CD4-positive, alpha-beta T cell treated with Interleukin-12 subunit alpha and Interleukin-12 subunit beta, for 1 hour (primary cell): ENCODE measurements around the gene APLNR.
"Not testable (repeated sequence)": the region's sequence is repeated elsewhere in the genome, so short reads cannot be mapped to it uniquely, and the experiment has no call there.

Source experiments
- DNase-seq: peaks from one replicate; pipeline ENCODE4 v3.0.0-alpha.2; 2020

APLNR gene

DNA sequence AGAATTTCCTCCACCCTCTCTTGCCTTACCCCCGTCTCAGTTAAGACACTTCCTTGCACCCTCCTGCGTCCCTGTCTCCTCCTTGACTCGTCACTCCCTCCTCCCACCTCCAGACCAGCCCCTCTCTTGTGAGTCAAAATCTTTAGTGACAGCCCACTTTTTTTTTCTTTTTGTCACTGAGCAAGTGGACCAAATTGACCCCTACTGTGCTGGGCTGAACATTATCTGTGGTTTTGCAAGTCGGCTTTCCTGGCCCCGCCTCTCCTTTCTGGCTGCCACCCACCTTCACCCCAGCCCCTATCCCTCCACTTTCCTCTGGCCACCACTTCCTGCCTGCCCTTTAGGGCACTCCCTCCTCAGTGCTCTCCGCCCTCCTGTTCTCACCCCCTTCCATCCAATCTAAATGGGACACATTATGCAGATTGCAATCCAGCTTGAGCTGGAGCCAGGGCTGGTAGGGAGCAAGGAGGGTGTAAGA is at the start of gene APLNR:
APLNR (minus strand) TSS at position 47 of the 478 bp plus-strand sequence. CDS start 246 bp downstream, outside the sequence.
- DNase-seq: no peak

DNA sequence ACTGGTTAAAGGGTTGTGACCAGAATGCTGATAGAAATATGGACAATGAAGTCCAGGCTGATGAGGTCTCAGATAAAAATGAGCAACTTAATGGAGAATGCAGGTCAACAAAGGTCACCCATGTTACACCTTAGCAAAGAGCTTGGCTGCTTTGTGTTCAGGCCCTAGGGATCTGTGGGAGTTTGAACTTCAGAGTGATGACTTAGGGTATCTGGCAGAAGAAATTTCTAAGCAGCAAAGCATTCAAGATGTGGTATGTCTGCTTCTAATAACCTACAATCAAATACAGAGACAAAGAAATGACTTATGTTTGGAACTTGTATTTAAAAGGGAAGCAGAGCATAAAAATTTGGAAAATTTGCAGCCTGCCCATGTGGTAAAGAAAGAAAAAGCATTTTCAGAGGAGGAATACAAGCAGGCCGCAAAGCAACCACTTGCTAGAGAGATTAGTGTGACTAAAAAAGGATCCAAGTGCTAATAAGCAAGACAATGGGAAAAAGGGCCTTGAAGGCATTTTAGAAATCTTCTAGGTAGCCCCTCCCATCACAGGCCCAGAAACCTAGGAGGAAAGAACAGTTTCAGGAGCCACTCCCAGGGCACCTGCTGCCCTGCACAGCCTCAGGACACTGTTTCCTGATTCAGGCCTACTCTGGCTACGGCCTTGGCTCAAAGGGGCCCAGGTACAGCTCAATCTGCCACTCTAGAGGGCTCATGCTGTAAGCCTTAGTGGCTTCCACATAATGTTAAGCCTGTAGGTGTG is 46.4 kb upstream of the APLNR start:
- no peak for DNase-seq

DNA sequence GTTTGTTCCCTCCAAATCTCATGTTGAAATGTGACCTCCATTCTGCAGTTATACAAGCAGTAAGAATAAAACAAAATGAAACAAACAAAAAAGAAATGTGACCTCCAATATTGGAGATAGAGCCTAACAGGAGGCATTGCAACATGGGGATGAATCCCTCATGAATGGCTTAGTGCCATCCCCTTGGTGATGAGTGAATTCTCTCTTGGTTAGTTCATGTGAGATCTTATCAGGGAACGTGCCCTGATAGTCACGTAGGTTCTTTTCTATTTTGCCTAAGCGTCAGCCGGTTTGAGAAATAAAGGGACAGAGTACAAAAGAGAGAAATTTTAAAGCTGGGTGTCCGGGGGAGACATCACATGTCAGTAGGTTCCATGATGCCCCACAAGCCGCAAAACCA is 44.5 kb upstream of the APLNR start:
- not testable (repeated sequence) for DNase-seq

DNA sequence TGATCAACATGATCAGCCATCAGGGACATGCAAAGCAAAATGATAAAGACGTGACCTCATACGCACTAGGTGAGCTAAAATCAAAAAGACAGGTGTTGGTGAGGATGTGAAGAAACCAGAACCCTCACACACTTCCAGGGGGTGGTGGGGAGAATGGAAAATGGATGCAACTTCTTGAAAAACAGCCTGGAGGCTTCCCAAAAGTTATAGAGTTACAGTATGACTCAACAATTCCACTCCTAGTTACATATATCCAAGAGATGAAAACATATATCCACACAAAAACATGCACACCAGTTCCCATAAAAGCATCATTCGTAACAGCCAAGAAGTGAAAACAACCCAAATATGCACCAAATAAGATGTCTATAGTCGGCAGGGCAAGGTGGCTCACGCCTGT is 42.1 kb upstream of the APLNR start:
- DNase-seq: no peak

DNA sequence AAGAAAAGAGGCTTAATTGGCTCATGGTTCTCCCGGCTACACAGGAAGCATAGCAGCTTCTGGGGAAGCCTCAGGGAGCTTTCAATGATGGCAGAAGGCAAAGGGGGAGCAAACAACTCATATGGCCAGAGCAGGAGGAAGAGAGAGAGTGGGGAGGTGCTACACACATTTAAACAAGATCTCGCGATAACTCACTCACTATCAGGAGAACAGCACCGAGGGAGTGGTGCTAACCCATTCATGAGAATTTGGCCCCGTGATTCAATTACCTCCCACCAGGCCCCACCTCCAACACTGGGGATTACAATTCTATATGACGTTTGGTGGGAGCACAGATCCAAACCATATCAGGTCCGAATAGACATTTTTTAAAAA is 41.7 kb upstream of the APLNR start:
- no peak for DNase-seq

DNA sequence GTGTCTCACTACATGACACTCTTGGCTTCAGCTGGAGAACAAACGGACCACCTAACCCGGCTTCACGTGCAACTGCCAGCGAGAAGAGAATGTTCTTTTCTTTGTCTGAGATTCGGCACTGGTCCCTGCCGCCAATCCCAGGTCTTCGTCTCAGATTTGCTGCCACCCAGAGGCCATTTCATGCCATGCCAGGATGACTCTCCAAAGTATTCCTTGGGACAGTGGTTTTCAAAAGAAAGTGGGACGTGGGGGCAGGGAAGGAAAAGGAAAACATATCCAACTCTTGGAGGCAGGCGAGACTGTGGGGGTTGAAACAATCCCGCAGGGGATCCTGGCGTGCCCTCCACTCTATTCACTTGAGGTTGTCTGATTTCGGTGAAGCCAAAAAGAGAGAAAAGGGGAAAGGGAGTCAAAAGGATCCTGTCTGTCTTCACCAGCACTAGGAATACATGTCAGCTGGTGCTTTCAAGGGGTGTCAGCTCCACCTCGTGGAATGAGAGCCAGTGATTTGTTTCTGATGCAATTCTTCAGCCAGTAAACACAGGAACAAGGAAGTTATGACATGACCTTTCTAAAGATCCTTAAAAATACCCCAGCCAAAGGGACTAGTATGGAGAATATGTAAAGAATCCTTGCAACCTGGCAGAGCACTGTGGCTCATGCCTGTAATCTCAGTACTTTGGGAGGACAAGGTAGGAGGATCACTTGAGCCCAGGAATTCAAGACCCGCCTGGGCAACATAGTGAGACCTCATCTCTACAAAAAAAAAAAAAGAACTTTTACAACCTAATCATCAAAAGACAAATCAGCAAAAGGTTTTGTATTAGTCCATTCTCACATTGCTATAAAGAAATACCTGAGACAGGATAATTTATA is 41.0 kb upstream of the APLNR start:
- peak; percentile 7 for DNase-seq

DNA sequence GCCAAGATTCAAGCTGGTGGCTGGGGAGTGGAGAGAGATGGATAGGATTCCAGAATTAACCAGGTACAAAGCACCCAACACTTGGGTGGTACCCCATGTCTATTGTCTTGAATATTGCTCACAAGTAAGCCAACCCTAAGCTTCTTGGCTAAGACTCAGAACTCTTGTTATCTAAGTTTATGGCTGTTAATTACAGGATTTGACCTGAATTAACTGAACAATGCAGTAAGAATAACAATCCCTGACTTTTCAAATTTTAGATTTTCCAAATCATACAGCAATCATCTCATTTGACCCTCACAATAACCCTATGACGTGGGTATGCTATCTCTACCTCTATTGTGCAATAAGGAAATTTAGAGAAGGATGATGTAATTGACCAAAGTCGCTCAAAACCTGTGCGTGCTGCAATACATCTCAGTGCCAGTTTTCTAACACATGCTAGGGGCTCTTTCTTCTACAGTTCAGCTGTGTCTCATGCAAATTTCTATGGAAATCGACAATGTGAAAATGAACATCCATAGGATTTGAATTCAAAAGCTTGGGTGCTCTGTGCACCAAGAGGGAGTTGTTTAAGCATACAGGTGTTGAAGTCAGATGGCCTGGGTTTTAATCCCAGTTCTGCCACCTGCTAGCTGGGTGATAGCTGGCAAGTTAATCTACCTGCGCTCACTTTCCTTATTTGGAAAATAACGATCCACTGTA is 40.1 kb upstream of the APLNR start:
- DNase-seq: no peak

DNA sequence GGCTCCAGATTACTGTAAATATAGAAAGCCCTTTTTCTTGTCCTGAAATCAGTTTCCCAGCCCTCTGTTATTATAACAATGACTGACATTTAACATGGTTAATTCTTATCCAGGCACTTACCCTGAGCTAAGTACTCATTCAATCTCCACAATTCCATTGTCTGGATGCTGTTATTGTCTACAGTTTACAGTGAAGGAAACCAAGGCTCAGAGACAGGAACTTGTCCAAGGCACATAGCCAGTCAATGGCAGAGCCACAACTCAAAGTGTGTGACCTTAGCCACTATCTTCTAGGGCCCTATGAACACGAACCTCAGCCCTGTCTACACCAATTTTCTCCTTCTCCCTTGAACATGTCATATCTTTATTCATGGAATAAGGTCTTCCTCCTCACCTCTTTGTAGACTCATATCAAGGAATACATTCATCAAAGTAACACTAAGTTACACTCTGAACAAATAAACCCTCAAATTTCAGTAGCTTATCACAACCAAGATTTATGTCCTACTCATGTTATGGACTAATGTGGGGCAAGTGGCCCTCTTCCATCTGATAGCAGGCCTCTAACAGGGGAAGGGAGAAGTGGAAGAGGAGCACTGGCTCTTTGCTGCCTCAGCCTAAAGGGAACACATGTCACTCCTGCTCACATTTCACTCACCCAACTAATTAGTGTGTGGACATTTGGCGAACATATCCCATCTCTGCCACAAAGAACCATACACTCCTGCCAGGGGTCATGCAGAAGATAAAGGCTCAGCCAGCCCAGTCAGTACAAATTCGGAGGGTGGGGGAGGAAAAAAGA is 39.3 kb upstream of the APLNR start:
- DNase-seq: no peak

DNA sequence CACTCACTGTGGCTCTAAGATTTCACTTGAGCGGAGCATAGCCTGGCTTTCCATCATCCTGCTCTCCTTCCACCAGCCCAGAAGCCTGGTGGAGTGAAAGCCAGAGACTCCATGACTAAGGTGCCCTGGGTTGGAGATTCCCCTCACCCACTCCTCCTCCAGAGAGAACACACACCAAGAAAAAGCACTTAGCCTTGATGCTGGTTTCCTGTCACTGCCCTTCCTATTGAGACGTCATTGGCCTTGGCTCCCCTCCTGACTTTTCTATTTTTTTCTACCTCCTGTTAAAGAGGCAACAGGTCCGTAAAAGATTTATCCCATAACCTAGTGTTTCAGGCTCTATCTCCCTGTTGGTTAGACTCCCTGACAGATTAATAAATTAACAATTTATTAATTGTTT is 38.5 kb upstream of the APLNR start:
- no peak for DNase-seq

DNA sequence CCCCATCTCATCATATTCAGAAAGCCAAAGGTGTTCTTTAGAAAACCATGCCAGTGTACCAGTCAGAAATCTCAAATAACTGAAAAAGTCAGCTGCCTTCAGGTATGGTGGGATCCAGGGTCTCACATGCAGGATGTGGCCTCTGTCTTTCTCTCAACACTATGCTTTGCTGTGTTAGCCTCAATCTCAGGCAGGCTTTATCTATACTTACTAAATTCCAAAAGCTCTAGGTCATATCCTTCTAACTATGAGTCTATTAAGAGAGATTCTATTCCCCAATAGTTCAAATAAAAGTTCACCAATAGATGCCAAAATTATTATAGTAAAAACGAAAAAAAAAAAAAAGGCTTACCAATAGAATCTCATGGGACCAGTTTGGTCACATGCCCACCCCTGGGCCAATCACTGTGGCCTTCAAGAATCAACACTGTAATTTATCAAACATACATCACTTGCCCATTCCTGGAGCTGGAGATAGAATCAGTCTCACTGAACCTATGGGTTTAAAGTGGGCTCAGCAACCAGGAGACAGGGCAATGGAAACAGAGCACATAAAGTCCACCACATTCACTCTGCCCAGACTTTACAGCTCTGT is 38.0 kb upstream of the APLNR start:
- DNase-seq: no peak

DNA sequence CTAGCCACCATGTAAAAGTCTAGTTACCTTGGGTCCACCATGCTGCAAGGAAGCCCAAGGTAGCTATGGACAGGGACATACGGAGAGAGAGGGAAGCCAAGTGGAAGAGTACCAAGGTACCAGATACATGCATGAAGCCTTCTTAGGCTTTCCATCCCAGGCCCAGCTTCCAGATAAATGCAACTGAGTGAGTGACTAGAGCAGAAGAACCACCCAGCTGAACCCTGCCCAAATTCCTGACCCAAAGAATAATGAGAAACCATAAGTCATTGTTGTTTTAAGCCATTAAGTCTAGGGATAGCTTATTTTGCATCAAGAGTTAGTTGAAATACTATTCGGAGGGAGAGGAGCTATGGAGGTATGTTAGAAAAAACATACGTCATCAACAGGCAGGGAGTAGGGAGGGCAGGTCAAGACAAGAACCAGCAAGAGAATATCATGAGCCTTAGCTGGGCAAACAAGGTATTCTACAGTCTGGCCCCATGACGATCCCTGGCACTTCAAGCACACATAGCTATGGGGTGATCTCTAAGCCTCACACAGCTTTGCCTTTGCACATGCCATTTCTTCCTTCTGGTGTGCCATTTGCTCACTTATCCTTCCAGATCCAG is 36.5 kb upstream of the APLNR start:
- DNase-seq: no peak

DNA sequence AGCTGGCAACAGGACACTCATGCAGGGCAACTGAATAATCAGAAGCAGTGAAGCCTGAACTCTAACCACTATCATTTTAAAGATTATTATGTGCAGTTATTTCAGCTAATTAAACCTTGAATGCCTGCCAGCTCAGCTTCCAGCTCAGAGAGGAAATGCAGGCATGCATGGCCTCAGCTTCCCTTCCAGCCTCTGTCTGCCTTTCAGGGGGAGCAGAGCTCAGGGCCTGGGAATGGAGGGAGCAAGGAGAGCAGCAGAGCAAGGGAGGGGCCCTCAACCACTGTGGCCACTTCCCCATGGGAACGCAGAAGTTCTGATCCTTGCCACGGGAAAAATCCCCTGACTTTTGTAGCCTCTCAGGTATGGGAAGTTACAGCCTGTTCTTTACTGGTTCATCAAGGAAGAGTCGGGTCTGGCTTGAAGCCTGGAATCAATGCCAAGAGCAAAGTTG is 32.5 kb upstream of the APLNR start:
- DNase-seq: no peak

DNA sequence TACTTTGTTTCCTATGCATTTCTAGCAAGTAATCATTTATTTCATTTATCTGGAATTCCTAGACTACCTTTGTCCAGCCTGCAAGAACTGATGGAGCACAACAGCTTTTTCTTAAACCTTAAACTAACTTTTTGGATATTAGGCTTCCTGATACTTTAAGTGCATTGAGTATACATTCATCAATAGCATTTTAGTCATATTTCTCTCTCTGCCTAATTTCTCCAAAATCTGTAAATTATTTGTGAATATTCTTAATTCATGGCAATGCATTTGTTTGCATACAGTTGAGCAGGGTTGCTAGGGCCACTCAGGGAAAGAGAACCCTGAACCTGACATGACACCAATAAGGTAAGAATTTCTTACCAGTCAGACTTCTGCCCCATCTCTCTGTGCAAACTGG is 29.1 kb upstream of the APLNR start:
- DNase-seq: no peak

DNA sequence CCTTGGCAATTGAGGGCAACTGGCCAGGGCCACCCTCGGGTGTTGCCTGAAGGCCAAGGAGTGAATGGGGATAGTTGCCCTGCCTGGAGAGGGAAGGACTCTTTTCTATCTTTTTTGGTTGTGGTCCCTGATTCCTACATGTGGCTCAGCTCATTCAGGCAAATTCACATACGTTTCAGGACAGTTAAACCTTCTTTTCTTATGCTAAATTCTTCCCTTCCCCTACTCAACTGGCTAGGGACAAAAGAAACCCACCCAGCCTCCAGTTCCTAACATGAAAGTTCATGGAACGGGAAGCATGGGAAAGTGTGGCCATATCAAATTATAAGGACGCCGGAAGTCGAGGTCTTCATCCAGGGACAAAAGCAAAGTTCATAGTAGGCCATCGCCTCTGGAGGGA is 26.3 kb upstream of the APLNR start:
- DNase-seq: no peak

DNA sequence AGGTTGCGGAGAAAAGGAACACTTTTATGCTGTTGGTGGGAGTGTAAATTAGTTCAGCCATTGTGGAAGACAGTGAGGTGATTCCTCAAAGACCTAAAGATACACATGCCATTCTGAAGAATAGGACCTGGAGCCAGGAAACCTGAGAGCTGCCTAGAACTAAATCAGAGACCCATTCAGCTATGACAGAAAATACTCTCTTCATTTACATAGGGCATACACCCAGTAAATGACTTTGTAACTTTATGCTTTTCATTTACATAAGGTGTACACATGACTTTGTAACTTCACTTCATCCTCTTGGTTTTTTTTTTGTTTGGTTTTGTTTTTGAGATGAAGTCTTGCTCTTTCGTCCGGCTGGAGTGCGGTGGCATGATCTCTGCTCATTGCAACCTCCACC is 25.1 kb upstream of the APLNR start:
- DNase-seq: no peak

DNA sequence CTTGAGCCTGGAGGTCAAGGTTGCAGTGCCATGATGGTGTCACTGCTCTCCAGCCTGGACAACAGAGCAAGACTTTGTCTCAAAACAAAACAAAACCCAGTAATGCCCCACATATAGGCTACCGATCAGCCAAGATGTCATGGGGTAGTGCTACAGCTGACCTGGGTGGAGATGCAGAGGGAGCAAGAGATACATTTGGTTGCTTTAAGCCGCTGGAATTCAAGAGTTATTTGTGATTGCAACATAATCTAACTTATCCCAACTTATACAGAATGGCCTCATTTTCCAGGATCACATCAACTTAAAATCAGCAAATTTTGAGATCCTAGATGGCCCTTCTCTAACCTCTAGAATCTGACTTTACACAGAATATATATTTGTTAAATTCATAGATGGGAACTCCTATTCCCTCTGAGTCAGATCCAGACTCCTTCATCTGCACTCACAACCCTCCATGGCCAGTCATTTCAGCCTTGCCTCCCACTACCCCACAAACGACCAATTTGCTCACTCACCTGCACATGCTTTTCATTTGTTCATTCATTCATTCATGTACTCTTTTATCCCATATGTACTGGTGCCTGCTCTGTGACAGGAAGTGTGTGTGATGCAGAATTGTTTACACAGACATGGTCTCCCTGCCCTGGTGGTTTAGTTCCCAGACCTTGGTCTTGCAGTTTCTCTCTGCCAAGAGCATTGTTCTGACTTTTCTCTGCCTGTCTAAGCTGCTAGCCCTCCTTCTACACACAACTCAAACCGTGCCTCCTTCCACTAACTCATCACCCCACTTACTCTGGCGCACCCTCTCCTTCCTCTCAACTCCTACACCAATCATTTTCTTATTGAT is 24.1 kb upstream of the APLNR start:
- DNase-seq: no peak

DNA sequence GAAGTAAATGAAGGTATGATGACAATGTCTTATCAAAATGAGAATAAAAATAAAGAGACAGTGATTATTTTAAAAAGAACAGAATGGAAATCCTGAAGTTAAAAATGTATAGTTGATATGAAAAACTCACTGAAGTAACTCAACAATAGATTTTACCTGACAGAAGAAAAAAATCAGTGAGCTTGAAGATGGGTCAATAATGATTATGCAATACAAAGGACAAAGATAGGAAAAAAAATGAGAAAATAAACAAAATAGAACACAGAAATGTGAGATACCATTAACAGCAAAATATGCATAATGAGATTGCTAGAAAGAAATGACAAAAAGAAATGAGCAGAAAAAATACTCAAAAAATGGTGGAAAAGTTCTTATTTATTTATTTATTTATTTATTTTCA is 19.1 kb upstream of the APLNR start:
- DNase-seq: no peak

DNA sequence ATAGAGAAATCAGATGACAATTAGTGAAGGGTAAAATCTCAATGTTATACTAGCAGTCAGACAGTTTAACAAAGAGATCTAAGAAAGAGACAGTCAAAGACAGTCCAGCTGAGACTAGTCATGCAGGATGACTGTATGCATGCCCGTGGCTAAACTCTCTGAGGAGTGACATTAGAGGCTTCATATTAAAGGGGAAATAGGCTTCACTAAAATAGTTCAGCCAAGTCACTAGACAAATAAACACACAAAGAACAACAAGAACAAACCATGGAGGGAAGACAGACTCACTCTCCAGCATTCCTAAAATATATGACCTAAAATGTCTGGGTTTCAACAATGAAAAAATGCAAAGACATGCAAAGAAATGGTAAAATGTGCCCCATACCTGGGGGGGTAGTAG is 18.6 kb upstream of the APLNR start:
- no peak for DNase-seq

DNA sequence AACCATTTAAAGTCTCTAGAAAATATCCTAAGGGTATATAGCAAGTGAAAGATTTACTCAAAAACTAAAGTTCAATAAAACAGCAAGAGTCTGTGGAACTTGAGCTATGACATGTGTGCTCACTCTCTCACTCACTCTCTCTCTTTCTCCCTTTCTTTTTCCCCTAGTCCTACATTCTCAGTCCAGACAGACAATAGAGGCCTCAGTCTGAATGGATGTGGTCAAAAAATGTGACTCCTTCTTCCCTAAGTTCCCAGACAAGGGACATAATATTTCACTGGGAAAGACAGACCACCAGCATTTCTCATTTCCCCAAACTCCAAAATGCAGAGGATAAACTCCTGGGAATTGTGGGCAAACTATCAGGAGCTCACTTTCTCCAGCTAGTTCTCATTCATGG is 17.6 kb upstream of the APLNR start:
- DNase-seq: no peak

DNA sequence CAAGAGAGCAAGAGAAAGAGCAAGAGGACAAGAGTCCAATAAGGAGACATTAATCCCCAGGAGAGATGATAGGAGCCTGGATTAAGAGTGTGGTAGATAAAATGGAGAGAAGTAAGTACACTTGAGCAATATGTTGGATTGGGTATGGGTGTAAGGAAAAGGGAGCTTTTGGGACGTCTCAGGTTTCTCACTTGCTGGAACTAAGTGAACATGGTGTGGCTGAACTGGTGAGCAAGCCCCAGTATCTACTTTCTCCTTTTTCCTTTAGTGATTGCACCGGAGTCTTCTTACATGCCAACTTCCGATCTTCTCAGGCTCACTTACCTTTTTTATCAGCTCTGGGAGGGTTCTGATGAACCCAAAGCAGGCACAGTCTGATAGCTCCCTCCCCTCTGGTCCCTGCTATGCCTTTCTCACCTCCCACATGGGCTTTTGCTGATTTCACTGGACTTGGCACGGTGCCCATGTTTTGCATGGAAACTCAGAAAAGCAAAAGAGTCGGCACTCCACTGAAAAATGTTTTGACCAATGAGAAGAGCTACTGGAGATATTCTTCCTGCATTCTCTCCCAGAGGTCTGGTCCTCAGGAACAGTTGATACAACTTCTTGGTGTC is 14.5 kb upstream of the APLNR start:
- DNase-seq: no peak
